C1 segment of cervical spinal cord (tissue), 14 donors: ENCODE data around the gene FAM167B.

Source experiments
- DNase-seq, 14 donors: peaks; one replicate each; lab custom pipeline; 2025; lab: John Stamatoyannopoulos, UW

Gene FAM167B

GRCh38 chr1:32223683-32224082, 23.3 kb upstream of the FAM167B start:
- DNase-seq = no peak

- DNase-seq = no peak
Measured at GRCh38 chr1:32224285-32224684, 22.7 kb upstream of the FAM167B start.

GRCh38 chr1:32228771-32229170, 18.3 kb upstream of the FAM167B start:
- DNase-seq = no peak

- no peak for DNase-seq
Measured at GRCh38 chr1:32231843-32232432, 15.1 kb upstream of the FAM167B start.

- DNase-seq = no peak
Measured at GRCh38 chr1:32232558-32233304, 14.3 kb upstream of the FAM167B start.

GRCh38 chr1:32234792-32235191, 12.2 kb upstream of the FAM167B start:
- DNase-seq = no peak

GRCh38 chr1:32239337-32239736, 7.7 kb upstream of the FAM167B start:
- DNase-seq = peak in 1 of 14 donors; percentile 23

GRCh38 chr1:32239790-32240139, 7.3 kb upstream of the FAM167B start:
- peak in 1 of 14 donors; percentile 8 for DNase-seq

GRCh38 chr1:32240140-32240951, 6.7 kb upstream of the FAM167B start:
- peak in 12 of 14 donors; percentile 12 to 50 (median 36) for DNase-seq

- DNase-seq = peak in 10 of 14 donors; percentile 5 to 55 (median 43)
Measured at GRCh38 chr1:32241001-32241763, 5.8 kb upstream of the FAM167B start.

- DNase-seq = peak in 9 of 14 donors; percentile 1 to 42 (median 15)
Measured at GRCh38 chr1:32242341-32242851, 4.6 kb upstream of the FAM167B start.

- DNase-seq = no peak
Measured at GRCh38 chr1:32247452-32247851, 430 bp downstream of the FAM167B start.

- peak in 4 of 14 donors; percentile 6 to 42 (median 14) for DNase-seq
Measured at GRCh38 chr1:32247983-32248889, 1.2 kb downstream of the FAM167B start.

GRCh38 chr1:32249831-32250525, 3.0 kb downstream of the FAM167B start:
- DNase-seq = no peak

- DNase-seq = no peak
Measured at GRCh38 chr1:32250893-32251716, 4.1 kb downstream of the FAM167B start, which contains the start of gene LCK. Gene LCK (plus strand): TSS chr1:32251265. CDS start chr1:32274330, 23,065 bp downstream.

- DNase-seq = no peak
Measured at GRCh38 chr1:32255072-32256071, 8.3 kb downstream of the FAM167B start.

GRCh38 chr1:32256473-32257226, 9.6 kb downstream of the FAM167B start:
- no peak for DNase-seq
